Endothelial cell of umbilical vein (primary cell): ENCODE measurements around the gene TUBB8B. TPM values are rescaled to one million over a fixed set of nuclear protein-coding genes. Genes with fewer than 3 reads are reported as not detected.
"Not testable (repeated sequence)": the region's sequence is repeated elsewhere in the genome, so short reads cannot be mapped to it uniquely, and the experiment has no call there.

Source experiments
- Bru-seq: library from RNA; stranded (reverse); fragments of 400-500 nt; gene quantifications from one replicate; lab custom pipeline; 2021; lab: Mats Ljungman, UMichigan
- BruChase-seq, 2 experiments: library from RNA; stranded (reverse); fragments of 400-500 nt; gene quantifications; one replicate each; lab custom pipeline; 2021; lab: Mats Ljungman, UMichigan
- BruUV-seq: library from RNA; stranded (reverse); fragments of 400-500 nt; replicated peaks from 2 replicates; lab custom pipeline; 2021; lab: Mats Ljungman, UMichigan
- CTCF ChIA-PET: fragments of 300-600, 350-600 bp; sonication (Branson Sonifier 250); formaldehyde crosslinking; loops from one replicate; lab custom pipeline; 2021; ENCODE audit warnings: antibody characterized with exemption, inconsistent platforms; lab: Charles Lee
- POLR2A ChIA-PET: fragments of 300-600, 350-600 bp; sonication (Branson Sonifier 250); formaldehyde crosslinking; loops from one replicate; lab custom pipeline; 2021; ENCODE audit warnings: antibody characterized with exemption, inconsistent platforms; lab: Charles Lee
- DNase-seq: peaks from one replicate; pipeline ENCODE4 v3.0.0-alpha.2; 2011; ENCODE audit warnings: low read depth, low spot score
- FAIRE-seq: peaks from 2 replicates; lab custom pipeline; 2011; peaks lifted over from hg19 to GRCh38; lab: Jason Lieb, UNC
- H2AFZ ChIP-seq: 2 replicates; pipeline ENCODE4 v1.6.0; 2012; ENCODE audit warnings: low read depth, low read length, control low read depth, inconsistent platforms
- H3K27ac ChIP-seq: 2 replicates; pipeline ENCODE4 v1.5.1; 2011; ENCODE audit warnings: low read depth, mild to moderate bottlenecking, control low read depth, low read length, moderate library complexity; ENCODE audit not compliant: insufficient read depth
- H3K27me3 ChIP-seq, 2 experiments: 2 replicates each; pipeline versions ENCODE4 v1.6.0 to v1.6.1; 2011; ENCODE audit warnings: low read length in 2 of 2, mixed read lengths in 1 of 2; ENCODE audit not compliant: control insufficient read depth in 2 of 2, insufficient read depth in 2 of 2
- H3K36me3 ChIP-seq, 2 experiments: 2 replicates in 1 of 2; 3 replicates in 1 of 2; pipeline ENCODE4 v1.5.1; 2011; ENCODE audit warnings: low read length in 2 of 2, mild to moderate bottlenecking in 1 of 2, moderate library complexity in 1 of 2; ENCODE audit not compliant: control insufficient read depth in 2 of 2, insufficient read depth in 2 of 2; ENCODE audit errors: extremely low read depth in 1 of 2
- H3K4me1 ChIP-seq: 3 replicates; pipeline ENCODE4 v1.5.1; 2011; ENCODE audit warnings: mild to moderate bottlenecking, low read length; ENCODE audit not compliant: control insufficient read depth, insufficient read depth; ENCODE audit errors: extremely low read depth
- H3K4me2 ChIP-seq: 2 replicates; pipeline ENCODE4 v1.6.1; 2011; ENCODE audit warnings: low read length, control low read depth, mixed read lengths; ENCODE audit not compliant: insufficient read depth
- H3K4me3 ChIP-seq, 3 experiments: fragments of 200-600 bp in 1 of 3; sonication (generic), shearing (Covaris generic) in 1 of 3; replicated peaks in 1 of 3; 2 replicates each; pipeline ENCODE4 v1.5.1; 2011 to 2016; ENCODE audit warnings: control low read depth in 3 of 3, low read length in 3 of 3, mild to moderate bottlenecking in 2 of 3, inconsistent platforms in 1 of 3, low read depth in 1 of 3, moderate library complexity in 1 of 3; ENCODE audit not compliant: insufficient read depth in 1 of 3
- H3K79me2 ChIP-seq: 2 replicates; pipeline ENCODE4 v1.6.0; 2012; ENCODE audit warnings: low read length, inconsistent platforms; ENCODE audit not compliant: control insufficient read depth, insufficient read depth
- H3K9ac ChIP-seq: replicated peaks from 2 replicates; pipeline ENCODE3; 2011; ENCODE audit warnings: low read length, control low read depth; ENCODE audit not compliant: insufficient read depth; ENCODE audit errors: extremely low read depth
- H3K9me1 ChIP-seq: replicated peaks from 3 replicates; pipeline ENCODE4 v1.6.0; 2011; ENCODE audit warnings: mild to moderate bottlenecking, low read length; ENCODE audit not compliant: control insufficient read depth, insufficient read depth; ENCODE audit errors: extremely low read depth
- H3K9me3 ChIP-seq: replicated peaks from 2 replicates; pipeline ENCODE4 v1.5.1; 2012; ENCODE audit warnings: low read length, inconsistent platforms; ENCODE audit not compliant: control insufficient read depth, insufficient read depth
- H4K20me1 ChIP-seq: replicated peaks from 2 replicates; pipeline ENCODE3; 2011; ENCODE audit warnings: mild to moderate bottlenecking, low read length; ENCODE audit not compliant: control insufficient read depth, insufficient read depth; ENCODE audit errors: extremely low read depth
- dilution Hi-C: fragments of 300-500 bp; cut with MboI; formaldehyde crosslinking; loops from one replicate; pipeline ENCODE4 v1.15.0; 2019; ENCODE audit warnings: low sequenced_read_pairs; ENCODE audit not compliant: extremely low pct_ligation_motif_present
- intact Hi-C: fragments of 100-400 bp; cut with micrococcal nuclease; formaldehyde crosslinking; loops from one replicate; pipeline ENCODE4 v1.10.0; 2022
- long read RNA-seq: library from polyadenylated mRNA; stranded (forward); transcript quantifications from one replicate; pipeline ENCODE4 v2.0.0, GENCODE V29; 2021
- polyA minus RNA-seq, 3 experiments: library from RNA; depleted of rRNA, polyadenylated mRNA; stranded (reverse); fragments of >200 nt; gene quantifications; 1 replicate in 1 of 3; 2 replicates in 2 of 3; pipeline ENCODE4 v1.2.3, GENCODE V29; 2011
- polyA plus RNA-seq, 4 experiments: library from polyadenylated mRNA; depleted of rRNA in 3 of 4; stranded (reverse) in 3 of 4; unstranded in 1 of 4; fragments of >200 nt; gene quantifications; 2 replicates each; pipeline versions ENCODE4 v1.2.1 to v1.2.3, GENCODE V29; 2011 to 2012; ENCODE audit warnings: missing spikeins in 1 of 4
- total RNA-seq: library from RNA; stranded (reverse); gene quantifications from 2 replicates; pipeline ENCODE4 v1.2.3, GENCODE V29; 2021

TUBB8B gene
- total RNA-seq, result 1.1 TPM in 1 of 2 replicates, not detected in the other
- 0.23 and 0.33 TPM in 2 replicates for polyA plus RNA-seq
- polyA plus RNA-seq (2011; cell fraction: cytosol; rRNA removed), result 0.17 and 0.18 TPM in 2 replicates
- polyA plus RNA-seq (2011; cell fraction: nucleus; rRNA removed), result 1.0 and 1.3 TPM in 2 replicates
- not detected in 2 replicates for polyA plus RNA-seq (2012)
- not detected in 2 replicates for polyA minus RNA-seq
- not detected for polyA minus RNA-seq (2011; cell fraction: cytosol; rRNA and poly(A)+ RNA removed)
- 0.72 TPM in 1 of 2 replicates, not detected in the other for polyA minus RNA-seq (2011; cell fraction: nucleus; rRNA and poly(A)+ RNA removed)
- Bru-seq, nascent RNA, result percentile 17 among the genes with signal in this experiment
- BruChase-seq, experiment 1, labeled RNA remaining after a 6-hour chase, result not detected
- percentile 18 among the genes with signal in this experiment for BruChase-seq, experiment 2, labeled RNA remaining after a 2-hour chase
- long read RNA-seq, result 0 reads

DNA sequence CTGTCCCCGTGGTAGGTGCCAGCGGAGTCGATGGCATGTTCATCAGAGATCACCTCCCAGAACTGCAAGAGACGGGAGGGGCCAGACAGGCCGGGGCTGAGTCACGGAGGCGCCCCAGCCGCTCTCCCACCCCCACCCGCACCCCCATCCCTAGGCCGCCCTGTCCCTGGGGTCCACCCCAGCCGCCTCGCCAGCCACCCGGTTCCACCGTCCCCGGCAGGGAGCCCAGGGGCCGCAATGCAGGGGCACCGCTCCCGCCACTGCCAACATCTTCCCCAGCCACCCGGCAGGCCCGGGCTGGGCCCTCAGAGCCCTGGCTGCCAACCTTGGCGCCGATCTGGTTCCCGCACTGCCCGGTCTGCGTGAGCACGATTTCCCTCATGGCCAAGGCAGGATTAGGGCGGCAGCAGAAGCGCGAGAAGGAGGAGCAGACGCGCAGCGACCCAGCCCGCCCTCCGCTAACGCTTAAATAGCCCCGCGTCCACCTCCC, at the start of gene TUBB8B:
TSS of gene TUBB8B (minus strand) at position 440 of the 490 bp plus-strand sequence. CDS start at position 382, 58 bp downstream.
- H3K4me2 ChIP-seq, dilution Hi-C loops, CTCF ChIA-PET, H3K4me1 ChIP-seq, H3K79me2 ChIP-seq, H3K9ac ChIP-seq, H3K9me3 ChIP-seq, BruUV-seq, H3K4me3 ChIP-seq, H3K9me1 ChIP-seq, DNase-seq, H3K27ac ChIP-seq, FAIRE-seq, intact Hi-C loops, POLR2A ChIA-PET, H3K27me3 ChIP-seq, H3K36me3 ChIP-seq, H2AFZ ChIP-seq, H4K20me1 ChIP-seq: not testable (repeated sequence)

DNA sequence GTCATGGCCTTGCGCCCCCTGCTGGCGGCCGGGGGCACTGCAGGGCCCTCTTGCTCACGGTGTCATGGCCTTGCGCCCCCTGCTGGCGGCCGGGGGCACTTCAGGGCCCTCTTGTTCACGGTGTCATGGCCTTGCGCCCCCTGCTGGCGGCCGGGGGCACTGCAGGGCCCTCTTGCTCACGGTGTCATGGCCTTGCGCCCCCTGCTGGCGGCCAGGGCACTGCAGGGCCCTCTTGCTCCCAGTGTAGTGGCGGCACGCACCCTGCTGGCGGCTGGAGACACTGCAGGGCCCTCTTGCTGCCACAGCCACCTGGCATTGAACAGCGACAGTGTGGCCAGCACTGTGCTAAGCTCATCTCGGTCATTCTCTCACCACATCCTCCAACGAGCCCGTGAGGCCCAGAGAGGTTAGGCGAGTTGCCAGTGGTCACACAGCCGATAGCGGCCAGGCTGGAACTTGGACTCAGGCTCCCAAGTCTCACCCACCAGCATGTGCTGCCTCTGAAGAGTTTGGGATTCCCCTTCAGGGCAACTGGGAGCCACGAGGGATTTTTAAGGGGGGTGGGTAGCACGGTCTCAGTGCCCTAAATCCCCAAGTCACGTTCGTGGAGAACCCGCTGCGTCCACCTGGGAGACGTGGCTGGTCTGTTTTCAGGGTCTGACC, 48.0 kb upstream of the TUBB8B start:
- H3K27me3 ChIP-seq, H3K36me3 ChIP-seq, H3K9me1 ChIP-seq, intact Hi-C loops, H2AFZ ChIP-seq, CTCF ChIA-PET, FAIRE-seq, BruUV-seq, H3K4me1 ChIP-seq, DNase-seq, POLR2A ChIA-PET, H3K27ac ChIP-seq, H3K4me2 ChIP-seq, H3K4me3 ChIP-seq, H3K79me2 ChIP-seq, H4K20me1 ChIP-seq, H3K9ac ChIP-seq, dilution Hi-C loops, H3K9me3 ChIP-seq: not testable (repeated sequence)

DNA sequence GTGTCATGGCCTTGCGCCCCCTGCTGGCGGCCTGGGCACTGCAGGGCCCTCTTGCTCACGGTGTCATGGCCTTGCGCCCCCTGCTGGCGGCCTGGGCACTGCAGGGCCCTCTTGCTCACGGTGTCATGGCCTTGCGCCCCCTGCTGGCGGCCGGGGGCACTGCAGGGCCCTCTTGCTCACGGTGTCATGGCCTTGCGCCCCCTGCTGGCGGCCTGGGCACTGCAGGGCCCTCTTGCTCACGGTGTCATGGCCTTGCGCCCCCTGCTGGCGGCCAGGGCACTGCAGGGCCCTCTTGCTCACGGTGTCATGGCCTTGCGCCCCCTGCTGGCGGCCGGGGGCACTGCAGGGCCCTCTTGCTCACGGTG, 47.3 kb upstream of the TUBB8B start:
- FAIRE-seq, BruUV-seq, H3K36me3 ChIP-seq, H3K9me3 ChIP-seq, H3K79me2 ChIP-seq, POLR2A ChIA-PET, H3K9me1 ChIP-seq, H3K4me1 ChIP-seq, dilution Hi-C loops, H2AFZ ChIP-seq, CTCF ChIA-PET, H3K27me3 ChIP-seq, DNase-seq, H3K9ac ChIP-seq, H4K20me1 ChIP-seq, intact Hi-C loops, H3K4me2 ChIP-seq, H3K4me3 ChIP-seq, H3K27ac ChIP-seq: not testable (repeated sequence)
